ENCODE results near the gene WRAP53. TPM values are rescaled to one million over a fixed set of nuclear protein-coding genes. Genes with fewer than 3 reads are reported as not detected.
"Not testable (repeated sequence)": the region's sequence is repeated elsewhere in the genome, so short reads cannot be mapped to it uniquely, and the experiment has no call there.

WRAP53 gene
- total RNA-seq = 4.2 TPM
- long read RNA-seq, full-length matches to known transcripts = 10 of 11 reads
- long read RNA-seq, partial matches to known transcripts = 0 of 11 reads
- long read RNA-seq, other reads (novel, unspliced or antisense) = 1 of 11 reads

GRCh38 chr17:7687908-7688807 lies at the start of gene WRAP53:
Gene WRAP53, plus strand, starts transcription at chr17:7688477. Its CDS starts 172 bp downstream, at chr17:7688649.
- ATAC-seq (ENCODE audit: poor library complexity) (peak; percentile 93), DNase-seq (peak; percentile 98)
- intact Hi-C loops (cut with DNase I) = loop anchor here (2.0 kb wide), 1 partner anchor 55 kb away; no protein-coding TSS in a partner anchor

DNA sequence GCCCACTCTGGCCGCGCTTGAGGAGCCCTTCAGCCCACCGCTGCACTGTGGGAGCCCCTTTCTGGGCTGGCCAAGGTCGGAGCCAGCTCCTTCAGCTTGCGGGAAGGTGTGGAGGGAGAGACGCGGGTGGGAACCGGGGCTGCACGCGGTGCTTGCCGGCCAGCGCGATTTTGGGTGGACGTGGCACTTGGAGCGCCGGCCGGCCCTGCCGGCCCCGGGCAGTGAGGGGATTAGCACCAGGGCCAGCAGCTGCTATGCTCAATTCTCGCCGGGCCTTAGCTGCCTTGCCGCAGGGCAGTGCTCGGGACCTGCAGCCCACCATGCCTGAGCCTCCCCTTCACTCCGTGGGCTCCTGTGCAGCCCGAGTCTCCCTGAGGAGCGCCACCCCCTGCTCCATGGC lies 47.5 kb upstream of the WRAP53 start:
- intact Hi-C loops (cut with DNase I) = no loop called here
- ATAC-seq (ENCODE audit: poor library complexity) (no peak), DNase-seq (no peak)

GRCh38 chr17:7641635-7642034 lies 46.6 kb upstream of the WRAP53 start:
- intact Hi-C loops (cut with DNase I); ATAC-seq (ENCODE audit: poor library complexity); DNase-seq: not testable (repeated sequence)

DNA sequence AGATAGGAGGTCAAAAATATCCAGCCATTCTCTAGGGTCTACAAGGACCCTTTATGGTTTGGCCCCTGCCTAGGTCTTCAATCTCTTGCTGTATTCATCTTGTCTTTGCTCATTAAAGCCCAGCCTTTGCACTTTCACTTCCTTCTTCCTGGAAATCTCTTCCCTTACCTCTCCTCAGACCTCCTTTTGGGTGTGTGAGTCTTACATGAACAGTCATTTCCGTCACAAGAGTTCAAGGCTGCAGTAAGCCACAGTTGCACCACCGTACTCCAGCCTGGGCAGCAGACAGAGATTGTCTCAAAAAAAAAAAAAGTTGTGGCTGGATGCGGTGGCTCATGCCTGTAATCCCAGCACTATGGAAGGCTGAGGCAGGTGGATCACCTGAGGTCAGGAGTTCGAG lies 43.5 kb upstream of the WRAP53 start:
- DNase-seq (no peak), ATAC-seq (ENCODE audit: poor library complexity) (no peak)
- intact Hi-C loops (cut with DNase I) = no loop called here

DNA sequence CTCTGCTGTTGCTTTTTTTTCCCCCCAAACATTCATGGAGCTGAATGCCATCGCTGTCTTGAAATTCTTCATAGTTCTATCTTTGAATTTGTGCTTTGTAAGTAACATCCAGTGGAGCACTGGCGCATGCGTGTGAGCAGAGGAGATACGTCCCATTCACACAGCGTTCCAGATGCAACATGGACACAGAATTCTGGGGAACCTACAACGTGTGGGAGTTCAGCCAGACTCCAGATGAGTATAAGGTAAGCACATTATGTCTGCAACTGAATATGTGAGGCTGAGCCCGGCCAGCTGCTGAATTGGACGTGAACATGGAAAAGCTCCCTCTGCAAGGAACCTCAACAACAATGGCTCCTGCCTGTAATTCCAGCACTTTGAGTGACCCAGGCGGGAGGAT lies 41.8 kb upstream of the WRAP53 start:
- no peak for DNase-seq
- ATAC-seq (ENCODE audit: poor library complexity) = no peak
- intact Hi-C loops (cut with DNase I) = no loop called here

- DNase-seq (no peak), ATAC-seq (ENCODE audit: poor library complexity) (no peak)
- intact Hi-C loops (cut with DNase I) = no loop called here
Observed at GRCh38 chr17:7647018-7647417, 41.3 kb upstream of the WRAP53 start.

DNA sequence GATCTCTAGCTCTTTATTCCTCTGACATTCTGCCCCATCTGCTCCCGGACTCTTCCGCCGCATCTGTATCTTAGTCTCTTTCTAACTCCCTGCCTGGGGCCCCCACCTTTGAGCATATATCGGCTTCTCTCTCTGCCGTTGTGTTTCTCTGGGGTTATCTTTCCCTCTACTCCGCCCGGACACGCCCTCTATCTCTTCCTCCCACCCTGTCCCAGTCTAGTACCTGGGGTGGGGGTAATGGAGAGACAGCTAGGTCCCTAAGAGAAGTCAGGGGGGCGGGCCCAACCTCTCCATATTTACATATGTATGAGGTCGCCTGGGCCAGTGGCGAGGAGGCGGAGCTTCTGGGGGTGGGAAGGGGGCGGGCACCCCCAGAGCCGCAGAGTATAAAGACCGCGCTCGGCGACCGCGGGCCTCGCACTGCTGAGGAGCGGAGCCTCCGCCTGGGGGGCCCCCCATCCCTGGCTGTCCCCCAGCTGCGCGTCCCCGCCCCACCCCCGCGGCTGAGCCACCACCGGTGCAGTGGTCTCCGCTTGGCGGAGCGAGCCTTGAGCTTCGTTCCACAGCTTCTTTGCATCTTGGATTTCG lies 37.7 kb upstream of the WRAP53 start, which contains the start of gene ATP1B2:
Gene ATP1B2 (plus strand): TSS at position 418 of the 588 bp plus-strand sequence. CDS start 593 bp downstream, outside the sequence.
- peak; percentile 83 for DNase-seq
- ATAC-seq (ENCODE audit: poor library complexity) = peak; percentile 91
- intact Hi-C loops (cut with DNase I) = no loop called here

- intact Hi-C loops (cut with DNase I) = no loop called here
- no peak for DNase-seq
- peak; percentile 16 for ATAC-seq (ENCODE audit: poor library complexity)
Observed at GRCh38 chr17:7651097-7651664, 37.1 kb upstream of the WRAP53 start.

DNA sequence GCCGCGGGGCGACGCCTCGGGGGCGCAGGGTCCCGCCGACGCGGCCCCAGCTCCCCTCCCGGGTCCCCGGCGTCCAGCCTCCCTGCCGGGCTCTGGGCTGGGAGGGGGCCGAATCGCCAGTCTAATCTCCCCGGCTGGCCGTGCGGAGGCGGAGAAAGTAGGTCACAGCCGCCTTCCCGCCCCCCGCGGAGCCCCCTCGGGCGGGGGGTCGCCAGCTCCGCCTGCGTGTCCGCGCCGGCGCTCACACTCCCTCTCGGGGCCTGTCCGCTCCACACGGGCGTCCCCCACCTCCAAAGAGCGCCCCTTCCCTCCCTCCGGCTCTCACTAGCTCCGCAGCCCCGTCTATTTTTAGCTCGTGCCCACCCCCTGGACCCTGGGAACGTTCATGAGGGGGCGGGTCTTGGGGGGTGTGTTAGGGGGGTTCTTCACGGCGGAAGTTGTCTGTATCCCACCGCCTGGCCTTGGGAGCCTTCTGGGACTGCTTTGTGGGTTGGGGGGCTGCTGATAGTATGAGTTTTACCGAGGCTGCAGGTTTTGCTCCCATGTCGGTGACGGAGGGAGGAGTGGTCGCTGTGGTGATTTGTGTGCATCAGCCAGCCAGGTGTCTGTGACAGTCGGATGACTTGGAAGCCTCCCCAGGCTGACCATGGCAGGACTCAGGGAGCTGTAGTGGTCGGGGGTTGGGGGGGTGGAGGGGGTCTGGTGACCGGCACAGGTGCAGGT lies 36.5 kb upstream of the WRAP53 start:
- ATAC-seq (ENCODE audit: poor library complexity) (peak; percentile 32), DNase-seq (no peak)
- intact Hi-C loops (cut with DNase I) = no loop called here

- no peak for DNase-seq
- intact Hi-C loops (cut with DNase I) = no loop called here
Observed at GRCh38 chr17:7652388-7653356, 35.6 kb upstream of the WRAP53 start.

GRCh38 chr17:7654832-7655540 lies 33.3 kb upstream of the WRAP53 start:
- intact Hi-C loops (cut with DNase I) = no loop called here
- DNase-seq = no peak
- ATAC-seq (ENCODE audit: poor library complexity) = no peak

More at GRCh38 chr17:7652388-7653356, 35.6 kb upstream of the WRAP53 start:
- no peak for ATAC-seq (ENCODE audit: poor library complexity)

DNA sequence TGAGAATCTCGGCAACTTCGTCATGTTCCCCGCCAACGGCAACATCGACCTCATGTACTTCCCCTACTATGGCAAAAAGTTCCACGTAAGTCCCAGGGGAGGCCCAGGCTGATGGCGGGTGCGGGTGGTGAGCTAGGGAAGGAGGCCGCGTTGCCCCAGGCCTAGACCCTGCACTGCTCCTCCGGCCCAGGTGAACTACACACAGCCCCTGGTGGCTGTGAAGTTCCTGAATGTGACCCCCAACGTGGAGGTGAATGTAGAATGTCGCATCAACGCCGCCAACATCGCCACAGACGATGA lies 32.8 kb upstream of the WRAP53 start:
- intact Hi-C loops (cut with DNase I) = no loop called here
- no peak for DNase-seq

GRCh38 chr17:7656958-7657609 lies 31.2 kb upstream of the WRAP53 start:
- DNase-seq (peak; percentile 69), ATAC-seq (ENCODE audit: poor library complexity) (peak; percentile 67)
- intact Hi-C loops (cut with DNase I) = no loop called here

More for the DNA sequence above, 32.8 kb upstream of the WRAP53 start:
- ATAC-seq (ENCODE audit: poor library complexity) = no peak

DNA sequence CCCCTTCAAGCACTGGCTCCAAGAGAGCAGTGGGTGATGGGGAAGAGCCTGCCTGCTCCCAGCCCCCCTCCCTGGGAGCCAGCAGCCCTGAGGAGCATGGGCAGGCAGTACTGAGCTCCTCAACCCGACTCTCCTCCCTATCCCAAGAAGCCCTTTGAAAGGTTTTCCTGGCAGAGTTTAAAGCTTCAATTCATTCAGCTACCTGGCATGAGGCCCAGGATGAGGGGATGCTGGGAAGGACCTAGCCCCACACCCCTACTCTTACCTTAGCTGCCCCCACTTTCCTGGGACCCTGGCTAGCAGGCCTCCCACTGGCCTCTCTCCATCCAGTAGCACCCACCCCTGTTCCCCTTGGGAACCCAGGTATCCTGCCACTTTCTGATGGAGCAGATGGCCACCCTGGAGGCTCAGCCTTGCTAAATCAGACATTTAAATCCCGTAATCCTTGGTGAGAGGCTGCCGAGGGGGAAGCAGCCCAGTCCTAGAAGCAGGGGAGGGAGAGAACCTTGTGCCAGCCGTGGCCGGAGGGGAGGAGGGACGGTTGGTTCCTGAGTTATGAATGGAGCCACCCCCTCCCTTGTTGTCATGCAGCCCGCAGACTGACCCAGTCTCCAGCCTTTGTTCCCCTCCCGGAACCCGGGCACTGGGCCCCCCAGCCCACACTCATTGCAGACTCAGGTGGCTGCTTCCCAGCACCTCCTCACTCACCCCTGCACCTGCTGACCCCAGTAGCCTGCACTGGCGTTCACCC lies 20.4 kb upstream of the WRAP53 start:
- ATAC-seq (ENCODE audit: poor library complexity) (no peak), DNase-seq (no peak)
- intact Hi-C loops (cut with DNase I) = no loop called here

DNA sequence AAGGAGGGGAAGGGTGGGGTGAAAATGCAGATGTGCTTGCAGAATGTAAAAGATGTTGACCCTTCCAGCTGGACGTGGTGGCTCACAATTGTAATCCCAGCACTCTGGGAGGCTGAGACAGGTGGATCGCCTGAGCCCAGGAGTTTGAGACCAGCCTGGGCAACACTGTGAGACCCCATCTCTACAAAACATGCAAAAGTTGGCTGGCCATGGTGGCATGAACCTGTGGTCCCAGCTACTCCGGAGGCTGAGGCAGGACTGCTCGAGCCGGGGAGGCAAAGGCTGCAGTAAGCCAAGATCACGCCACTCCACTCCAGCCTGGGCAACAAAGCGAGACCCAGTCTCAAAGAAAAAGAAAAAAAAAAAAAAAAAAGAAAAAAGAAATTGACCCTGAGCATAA lies 19.8 kb upstream of the WRAP53 start:
- intact Hi-C loops (cut with DNase I) = no loop called here
- ATAC-seq (ENCODE audit: poor library complexity) (no peak), DNase-seq (no peak)

- DNase-seq = no peak
- no peak for ATAC-seq (ENCODE audit: poor library complexity)
- intact Hi-C loops (cut with DNase I) = no loop called here
Observed at GRCh38 chr17:7673239-7673638, 15.0 kb upstream of the WRAP53 start.

All from Right ventricle myocardium superior (tissue), 1 donor.